Left renal cortex interstitium (tissue), 4 donors: ENCODE measurements around the gene KRTAP4-8. TPM values are rescaled to one million over a fixed set of nuclear protein-coding genes. Genes with fewer than 3 reads are reported as not detected.
"Not testable (repeated sequence)": the region's sequence is repeated elsewhere in the genome, so short reads cannot be mapped to it uniquely, and the experiment has no call there.

Source experiments
- DNase-seq, 4 donors: peaks; one replicate each; pipeline ENCODE4 v3.0.0-alpha.2; 2013; ENCODE audit warnings: low read depth in 4 of 4, low spot score in 2 of 4, missing footprints in 1 of 4
- polyA plus RNA-seq, 4 donors: library from polyadenylated mRNA; unstranded; fragments of 120-200 nt; gene quantifications; one replicate each; pipeline ENCODE4 v1.2.1, GENCODE V29; 2013; ENCODE audit not compliant: insufficient read length in 4 of 4

Gene KRTAP4-8
- not detected for polyA plus RNA-seq

DNA sequence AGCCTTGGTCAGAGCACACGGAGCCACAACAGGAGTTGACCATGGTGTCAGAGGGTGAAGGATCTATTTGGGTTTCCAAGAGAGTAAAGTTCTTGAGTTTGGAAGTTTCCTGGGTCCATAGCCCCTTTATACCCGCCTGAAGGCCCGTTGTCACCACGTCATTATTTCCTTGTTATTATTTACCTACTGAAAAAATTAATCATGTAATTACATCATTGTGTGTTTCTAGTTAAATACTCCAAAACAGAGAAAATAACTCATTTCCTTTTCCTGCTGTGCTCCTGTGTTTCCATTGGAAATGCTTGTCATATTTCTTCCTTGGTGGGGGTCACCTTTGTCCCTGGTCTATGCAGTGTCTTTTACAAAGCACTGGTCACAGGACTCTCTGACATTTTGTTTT, at the start of gene KRTAP4-8:
Gene KRTAP4-8, minus strand, starts transcription at position 101 of the 400 bp plus-strand sequence. Its CDS starts 58 bp downstream, at position 43.
- no peak for DNase-seq

DNA sequence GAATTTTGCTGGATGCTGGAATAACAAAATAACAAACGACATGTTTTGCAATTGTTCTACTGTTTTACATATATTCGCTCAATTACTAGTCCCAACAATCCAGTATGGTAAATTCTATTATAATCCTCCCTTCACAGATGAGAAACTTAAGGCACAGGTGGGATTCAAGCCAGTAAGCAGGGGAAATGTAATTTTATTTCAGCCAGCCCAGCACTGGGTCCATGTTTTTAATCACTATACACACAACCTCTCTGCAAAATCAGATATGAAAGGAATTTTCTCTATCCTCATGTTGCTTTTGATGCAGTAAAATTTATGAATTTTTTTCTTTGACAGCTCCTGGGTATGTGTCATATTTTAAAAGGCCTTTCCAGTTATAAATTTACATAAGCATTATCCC, 47.3 kb upstream of the KRTAP4-8 start:
- no peak for DNase-seq

DNA sequence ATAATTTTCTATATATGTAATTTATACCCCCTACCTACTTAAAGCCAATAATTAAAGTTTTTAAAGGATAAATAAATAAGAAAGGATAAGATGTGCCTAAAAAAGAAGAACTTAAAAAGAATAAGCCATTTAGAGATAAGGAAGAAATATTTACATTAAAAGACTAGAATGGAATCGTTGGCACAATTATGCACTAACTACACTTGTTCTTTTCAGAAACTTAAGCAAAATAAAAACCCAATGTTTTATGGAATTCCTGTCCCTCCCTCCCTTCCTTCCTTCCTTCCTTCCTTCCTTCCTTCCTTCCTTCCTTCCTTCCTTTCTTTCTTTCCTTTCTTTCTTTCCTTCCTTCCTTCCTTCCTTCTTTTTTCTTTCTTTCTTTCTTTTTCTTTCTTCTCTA, 46.9 kb upstream of the KRTAP4-8 start:
- no peak for DNase-seq

DNA sequence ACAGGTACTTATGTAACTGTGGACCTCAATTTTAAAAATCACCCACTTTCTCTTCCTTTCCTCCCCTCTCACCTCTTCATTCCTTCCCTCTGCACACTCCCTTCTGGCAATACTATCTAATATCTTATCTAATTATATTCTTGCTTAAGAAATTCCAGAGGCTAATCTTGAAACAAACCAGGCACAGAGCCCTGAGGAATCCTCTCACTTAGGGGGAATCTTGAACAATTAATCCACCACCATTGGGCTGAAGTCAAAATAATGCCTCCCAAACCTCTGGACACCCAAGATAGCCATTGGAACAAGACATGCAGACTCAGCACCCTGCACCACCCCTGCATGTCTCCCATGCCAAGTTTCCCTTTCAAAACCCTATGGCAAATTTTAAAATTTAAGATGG, 43.4 kb upstream of the KRTAP4-8 start:
- no peak for DNase-seq

DNA sequence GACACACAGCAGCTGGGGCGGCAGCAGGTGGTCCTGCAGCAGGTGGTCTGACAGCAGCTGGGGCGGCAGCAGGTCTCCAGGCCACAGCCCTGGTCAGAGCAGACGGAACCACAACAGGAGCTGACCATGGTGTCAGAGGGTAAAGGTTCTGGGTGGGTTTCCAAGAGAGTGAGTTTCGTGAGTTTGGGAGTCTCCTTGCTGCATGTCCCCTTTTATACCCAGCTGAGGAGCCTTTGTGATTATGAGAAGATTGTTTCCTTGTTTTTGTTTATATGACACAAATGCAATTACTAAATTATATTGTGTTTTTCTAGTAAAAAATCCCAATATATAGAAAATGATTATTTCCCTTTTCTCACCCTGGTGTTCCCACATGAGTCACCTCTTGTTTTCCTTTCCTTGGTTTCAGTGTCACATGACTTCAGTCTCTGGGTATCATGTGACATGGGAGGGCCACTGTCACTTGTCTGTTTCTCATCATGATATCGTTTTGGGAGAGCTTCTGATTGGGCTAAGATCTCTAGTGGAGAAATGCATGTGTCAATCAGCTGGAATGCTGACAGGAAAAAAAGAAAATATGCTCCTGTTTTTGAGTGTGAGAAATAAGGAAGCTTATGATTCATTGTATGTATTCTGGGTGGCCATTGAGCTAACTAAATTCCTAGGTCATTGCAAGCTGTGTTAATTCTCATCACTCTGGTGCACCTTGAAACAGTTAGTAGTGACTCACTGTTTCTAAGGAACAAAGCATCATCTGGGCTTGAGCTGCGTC, 42.6 kb upstream of the KRTAP4-8 start, which contains the start of gene KRTAP4-6:
Gene KRTAP4-6, minus strand, starts transcription at position 185 of the 772 bp plus-strand sequence. Its CDS starts 57 bp downstream, at position 128.
- no peak for DNase-seq

DNA sequence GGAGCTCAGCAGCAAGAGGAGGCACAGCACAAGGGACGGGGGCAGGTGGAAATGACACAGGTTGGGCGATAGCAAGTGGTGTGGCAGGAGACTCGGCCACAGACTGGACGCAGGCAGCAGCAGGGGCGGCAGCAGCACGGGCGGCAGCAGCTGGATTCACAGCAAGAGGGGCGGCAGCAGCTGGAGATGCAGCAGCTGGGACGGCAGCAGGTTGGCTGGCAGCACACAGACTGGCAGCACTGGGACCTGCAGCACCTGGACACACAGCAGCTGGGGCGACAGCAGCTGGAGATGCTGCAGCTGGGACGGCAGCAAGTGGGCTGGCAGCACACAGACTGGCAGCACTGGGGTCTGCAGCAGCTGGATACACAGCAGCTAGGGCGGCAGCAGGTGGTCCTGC, 41.9 kb upstream of the KRTAP4-8 start:
- DNase-seq = not testable (repeated sequence)

DNA sequence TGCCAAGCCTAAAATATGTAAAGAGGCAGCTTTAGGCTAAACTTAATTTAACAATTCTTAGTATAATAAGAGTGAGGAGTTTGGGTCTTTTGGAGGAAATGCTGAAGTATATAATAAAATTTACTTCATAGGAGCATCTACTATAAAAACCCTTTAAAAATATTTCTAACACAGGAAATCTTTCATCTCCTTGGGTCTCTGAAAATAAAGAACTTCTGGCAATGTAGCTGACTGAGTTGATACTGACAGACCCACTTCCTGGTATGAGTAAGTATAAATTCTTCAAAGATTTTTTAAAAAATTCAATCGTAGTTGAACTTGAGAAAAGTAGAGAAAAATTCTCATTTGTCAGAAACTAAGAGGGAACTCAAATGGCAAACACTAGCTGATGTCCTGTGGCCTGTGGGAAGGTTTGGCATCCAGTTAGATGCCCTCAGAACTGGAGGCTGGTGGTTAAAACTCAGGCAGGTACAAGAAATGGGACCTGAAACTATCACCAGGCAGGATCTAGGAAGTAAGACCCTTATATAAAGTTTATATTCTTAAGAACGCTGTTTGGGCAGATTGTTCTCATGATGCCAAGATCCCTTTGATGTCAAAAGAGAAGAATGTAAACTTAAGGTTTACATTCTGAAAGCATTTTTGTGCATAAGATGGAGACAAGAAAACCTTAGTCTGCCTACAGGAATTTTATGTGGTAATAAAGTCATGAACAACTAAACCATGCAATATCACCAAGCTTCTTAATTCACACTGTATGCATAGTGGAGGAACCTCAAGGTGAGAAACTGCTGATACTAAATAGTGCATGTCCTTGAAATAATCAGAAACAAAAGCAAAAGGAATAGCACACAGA, 36.2 kb upstream of the KRTAP4-8 start:
- DNase-seq = no peak

DNA sequence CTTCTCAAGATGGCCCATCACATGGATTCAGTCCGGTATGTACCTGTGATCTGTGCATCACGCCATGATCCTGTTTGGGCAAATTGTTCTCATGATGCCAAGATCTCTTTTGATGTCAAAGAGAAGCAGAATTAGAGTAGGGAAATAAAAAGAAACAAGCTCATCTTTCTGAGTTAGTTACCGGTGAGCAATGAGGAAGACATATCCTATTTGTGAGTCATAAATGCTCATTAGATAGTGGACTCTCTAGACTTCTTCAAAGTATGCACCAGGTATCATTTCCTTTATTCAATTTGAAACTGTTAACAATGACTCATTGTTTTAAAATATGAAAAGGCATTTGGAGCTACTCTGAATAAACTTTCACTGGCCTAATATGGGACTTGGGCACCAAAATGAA, 34.0 kb upstream of the KRTAP4-8 start:
- no peak for DNase-seq

DNA sequence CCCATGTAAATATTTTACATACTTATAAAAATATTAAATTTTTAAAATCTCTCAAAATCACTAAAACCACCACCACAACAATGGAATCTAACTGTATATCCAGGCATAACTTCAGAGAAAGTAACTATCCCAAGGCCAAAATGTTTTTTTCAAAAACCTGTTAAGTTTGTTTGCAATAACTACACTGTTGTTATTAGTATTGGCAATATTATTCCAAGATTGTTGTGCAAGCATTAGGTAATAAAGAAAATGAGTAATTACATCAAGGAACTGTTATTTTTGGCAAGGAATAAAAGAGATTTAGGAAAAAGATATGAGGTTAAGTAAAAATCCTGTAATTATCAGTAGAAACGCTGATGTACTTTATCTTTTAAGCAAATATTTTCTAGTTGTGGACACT, 29.4 kb upstream of the KRTAP4-8 start:
- DNase-seq = no peak

DNA sequence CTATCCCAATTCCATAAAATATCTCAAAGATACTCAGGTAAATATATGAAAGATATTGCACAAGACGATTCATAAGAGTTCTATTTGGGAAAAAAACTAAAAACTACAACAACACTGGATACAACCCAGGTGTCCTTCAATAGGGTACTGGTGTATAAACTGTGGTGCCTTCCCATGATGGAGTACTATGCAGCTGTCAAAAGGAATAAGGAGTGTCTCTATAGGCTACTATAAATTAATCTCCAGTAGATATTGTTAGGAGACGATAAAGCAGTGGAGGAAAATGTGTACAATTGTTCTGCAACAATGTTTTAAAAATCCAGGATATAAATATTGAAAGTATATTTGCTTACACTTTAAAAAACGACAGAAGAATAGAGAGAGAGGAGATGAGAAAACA, 28.5 kb upstream of the KRTAP4-8 start:
- DNase-seq = no peak

DNA sequence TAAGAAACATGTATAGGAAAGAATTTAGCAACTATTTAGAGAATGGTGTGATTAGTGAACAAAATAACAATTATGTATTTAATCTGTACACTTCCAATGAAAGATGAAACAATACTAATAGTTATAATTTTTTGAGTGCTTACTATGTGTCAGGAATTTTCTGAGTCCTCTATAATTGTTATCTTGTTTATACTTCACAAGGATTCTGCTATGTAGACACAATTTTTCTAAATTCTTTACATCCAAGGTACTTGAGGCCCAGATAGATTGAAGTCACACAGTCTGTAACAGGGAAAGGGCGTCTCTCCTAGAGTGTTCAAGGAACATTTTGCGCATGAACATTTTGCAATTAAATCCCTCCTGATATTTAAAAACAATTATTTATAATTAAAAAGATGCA, 27.1 kb upstream of the KRTAP4-8 start:
- no peak for DNase-seq

DNA sequence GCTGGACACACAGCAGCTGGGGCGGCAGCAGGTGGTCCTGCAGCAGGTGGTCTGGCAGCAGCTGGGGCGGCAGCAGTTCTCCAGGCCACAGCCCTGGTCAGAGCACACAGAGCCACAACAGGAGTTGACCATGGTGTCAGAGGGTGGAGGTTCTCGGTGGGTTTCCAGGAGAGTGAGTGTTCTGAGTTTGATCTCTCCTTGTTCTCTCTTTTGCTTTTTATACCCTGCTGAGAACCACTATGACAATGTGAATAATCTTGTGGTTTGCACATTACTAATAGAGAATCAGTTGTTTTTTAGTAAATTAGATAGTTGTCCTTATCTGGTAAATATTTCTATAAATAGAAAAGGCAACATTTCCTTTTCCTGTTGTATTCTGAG, 26.0 kb upstream of the KRTAP4-8 start, which contains the start of gene KRTAP4-12:
Gene KRTAP4-12, minus strand, starts transcription at position 192 of the 381 bp plus-strand sequence. Its CDS starts 60 bp downstream, at position 132.
- DNase-seq = not testable (repeated sequence)

DNA sequence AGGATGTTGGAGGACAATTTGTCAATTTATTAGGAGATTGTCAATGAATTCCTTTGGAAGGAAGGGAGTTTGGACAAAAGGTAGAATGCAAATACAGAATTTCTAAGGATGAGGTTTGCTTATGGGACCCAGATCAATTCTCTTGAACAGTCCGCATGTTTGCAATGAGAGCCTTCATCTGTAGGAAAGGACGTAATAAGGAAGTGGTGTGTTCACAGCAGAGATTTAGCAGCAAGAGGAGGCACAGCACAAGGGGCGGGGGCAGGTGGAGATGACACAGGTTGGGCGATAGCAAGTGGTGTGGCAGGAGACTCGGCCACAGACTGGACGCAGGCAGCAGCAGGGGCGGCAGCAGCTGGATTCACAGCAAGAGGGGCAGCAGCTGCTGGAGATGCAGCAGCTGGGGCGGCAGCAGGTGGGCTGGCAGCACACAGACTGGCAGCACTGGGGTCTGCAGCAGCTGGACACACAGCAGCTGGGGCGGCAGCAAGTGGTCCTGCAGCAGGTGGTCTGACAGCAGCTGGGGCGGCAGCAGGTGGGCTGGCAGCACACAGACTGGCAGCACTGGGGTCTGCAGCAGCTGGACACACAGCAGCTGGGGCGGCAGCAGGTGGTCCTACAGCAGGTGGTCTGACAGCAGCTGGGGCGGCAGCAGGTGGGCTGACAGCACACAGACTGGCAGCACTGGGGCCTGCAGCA, 25.5 kb upstream of the KRTAP4-8 start:
- DNase-seq = not testable (repeated sequence)

DNA sequence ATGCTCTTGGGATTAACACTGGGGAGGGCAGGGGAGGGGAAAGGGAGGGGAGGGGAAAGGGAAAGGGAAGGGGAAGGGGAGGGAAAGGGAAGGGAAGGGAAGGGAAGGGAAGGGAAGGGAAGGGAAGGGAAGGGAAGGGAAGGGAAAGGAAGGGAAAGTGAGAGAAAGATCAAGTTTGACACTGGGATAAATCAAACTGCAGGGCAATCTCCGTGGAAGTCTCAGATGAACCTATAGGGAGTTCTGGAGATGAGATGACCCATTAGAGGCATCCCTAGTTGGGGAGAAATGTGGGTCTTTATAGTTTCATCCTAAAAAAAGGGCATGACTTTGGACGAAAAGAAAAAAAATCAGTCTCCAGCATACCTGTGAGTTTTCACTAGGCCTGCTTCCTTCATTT, 23.8 kb upstream of the KRTAP4-8 start:
- DNase-seq = no peak

DNA sequence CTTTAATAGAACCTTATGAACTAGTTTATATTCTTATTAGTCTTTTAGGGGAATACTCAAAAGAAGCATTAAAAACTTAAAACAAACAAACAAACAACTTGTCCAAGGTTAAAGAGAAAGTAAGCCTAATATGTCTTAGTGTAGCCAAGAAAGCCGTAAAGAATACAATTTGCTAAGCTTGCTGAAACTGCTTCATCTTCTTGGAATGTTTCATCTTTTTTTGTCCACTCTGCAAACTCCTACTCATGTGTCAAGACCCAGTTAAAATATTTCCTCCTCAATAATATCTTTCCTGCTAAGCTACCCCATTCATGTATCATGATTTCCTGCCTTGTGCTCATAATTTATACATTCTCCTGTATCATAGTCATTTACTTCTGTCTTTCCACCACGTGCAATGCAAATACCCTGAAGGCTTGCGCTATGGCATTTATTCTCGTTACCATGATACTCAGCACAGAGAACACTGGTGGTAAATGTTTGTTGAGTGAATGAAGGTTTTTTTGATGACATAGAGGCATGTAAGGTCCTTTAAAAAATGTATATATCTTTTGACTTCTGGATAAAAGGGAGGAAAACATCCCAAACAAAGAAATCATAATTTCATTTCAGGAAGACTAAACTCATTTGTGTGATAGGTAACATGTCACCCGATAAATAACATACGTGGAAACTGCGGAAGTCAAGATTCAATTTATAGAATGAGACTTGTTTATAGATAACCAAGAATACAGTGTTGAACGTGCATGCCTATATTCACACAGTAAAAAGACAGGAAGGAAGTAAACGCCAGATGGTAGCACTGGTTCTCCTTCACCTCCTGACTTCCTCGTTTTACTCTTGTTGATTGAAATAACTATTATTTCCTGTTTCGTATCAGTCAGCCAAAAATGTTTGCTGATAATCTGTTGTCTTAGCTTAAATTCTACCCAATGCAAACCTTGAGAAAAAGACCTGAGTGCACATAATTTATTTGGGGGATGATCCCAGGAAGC, 22.1 kb upstream of the KRTAP4-8 start:
- DNase-seq = not testable (repeated sequence)

DNA sequence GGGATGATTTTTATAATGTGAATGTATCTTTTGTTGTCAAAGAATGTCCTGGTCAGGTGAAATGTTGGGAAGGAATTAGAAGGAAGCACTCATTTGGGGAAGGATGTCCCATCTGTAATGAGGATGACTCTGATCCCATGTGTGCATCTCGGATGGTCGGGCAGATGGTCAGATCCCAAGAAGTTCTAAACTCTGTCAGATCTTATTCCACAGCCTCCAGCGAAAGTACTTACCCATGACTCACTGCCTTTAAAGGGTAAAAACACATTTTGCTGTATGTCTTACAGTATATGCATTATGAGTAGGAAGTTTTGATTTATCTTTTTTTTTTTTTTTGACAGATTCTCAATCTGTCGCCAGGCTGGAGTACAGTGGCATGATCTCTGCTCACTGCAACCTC, 20.8 kb upstream of the KRTAP4-8 start:
- no peak for DNase-seq

DNA sequence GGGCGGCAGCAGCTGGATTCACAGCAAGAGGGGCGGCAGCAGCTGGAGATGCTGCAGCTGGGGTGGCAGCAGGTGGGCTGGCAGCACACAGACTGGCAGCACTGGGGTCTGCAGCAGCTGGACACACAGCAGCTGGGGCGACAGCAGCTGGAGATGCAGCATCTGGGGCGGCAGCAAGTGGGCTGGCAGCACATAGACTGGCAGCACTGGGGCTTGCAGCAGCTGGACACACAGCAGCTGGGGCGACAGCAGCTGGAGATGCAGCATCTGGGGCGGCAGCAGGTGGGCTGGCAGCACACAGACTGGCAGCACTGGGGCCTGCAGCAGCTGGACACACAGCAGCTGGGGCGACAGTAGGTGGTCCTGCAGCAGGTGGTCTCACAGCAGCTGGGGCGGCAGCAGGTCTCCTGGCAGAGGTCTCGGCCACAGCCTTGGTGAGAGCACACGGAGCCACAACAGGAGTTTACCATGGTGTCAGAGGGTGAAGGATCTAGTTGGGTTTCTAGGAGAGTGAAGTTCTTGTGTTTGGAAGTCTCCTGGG, 20.0 kb upstream of the KRTAP4-8 start, which contains the start of gene KRTAP4-11:
Gene KRTAP4-11, minus strand, starts transcription at position 528 of the 541 bp plus-strand sequence. Its CDS starts 58 bp downstream, at position 470.
- not testable (repeated sequence) for DNase-seq

DNA sequence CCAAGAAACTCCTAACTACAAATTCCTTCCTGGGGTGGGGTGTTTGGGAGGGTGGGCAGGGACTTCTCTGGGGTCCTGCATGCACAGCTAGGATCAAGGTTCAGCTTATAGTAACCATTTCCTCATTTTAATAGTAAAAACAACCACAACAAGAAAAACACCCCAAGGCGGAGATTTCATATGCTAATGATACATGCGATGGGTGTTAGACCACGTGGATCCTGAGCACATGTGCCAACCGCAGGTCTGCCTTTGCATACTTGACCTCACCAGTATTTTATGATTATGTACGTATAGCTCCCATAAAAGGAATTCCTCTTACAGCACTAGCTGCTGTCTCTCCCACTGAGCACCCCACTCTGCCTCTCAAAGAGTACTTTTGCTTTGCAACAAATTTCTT, 18.4 kb upstream of the KRTAP4-8 start:
- DNase-seq = no peak
